Stimulated activated CD4-positive, alpha-beta T cell treated with anti-CD3 and anti-CD28 coated beads, Interleukin-15, amount 100 ng/mL, for 48 hours (primary cell): ENCODE results near the gene MYCN.
"Not testable (repeated sequence)": the region's sequence is repeated elsewhere in the genome, so short reads cannot be mapped to it uniquely, and the experiment has no call there.

Source experiments
- DNase-seq, 2 donors: peaks; one replicate each; pipeline ENCODE4 v3.0.0-alpha.2; 2020; ENCODE audit warnings: low read depth in 2 of 2

The MYCN gene

DNA sequence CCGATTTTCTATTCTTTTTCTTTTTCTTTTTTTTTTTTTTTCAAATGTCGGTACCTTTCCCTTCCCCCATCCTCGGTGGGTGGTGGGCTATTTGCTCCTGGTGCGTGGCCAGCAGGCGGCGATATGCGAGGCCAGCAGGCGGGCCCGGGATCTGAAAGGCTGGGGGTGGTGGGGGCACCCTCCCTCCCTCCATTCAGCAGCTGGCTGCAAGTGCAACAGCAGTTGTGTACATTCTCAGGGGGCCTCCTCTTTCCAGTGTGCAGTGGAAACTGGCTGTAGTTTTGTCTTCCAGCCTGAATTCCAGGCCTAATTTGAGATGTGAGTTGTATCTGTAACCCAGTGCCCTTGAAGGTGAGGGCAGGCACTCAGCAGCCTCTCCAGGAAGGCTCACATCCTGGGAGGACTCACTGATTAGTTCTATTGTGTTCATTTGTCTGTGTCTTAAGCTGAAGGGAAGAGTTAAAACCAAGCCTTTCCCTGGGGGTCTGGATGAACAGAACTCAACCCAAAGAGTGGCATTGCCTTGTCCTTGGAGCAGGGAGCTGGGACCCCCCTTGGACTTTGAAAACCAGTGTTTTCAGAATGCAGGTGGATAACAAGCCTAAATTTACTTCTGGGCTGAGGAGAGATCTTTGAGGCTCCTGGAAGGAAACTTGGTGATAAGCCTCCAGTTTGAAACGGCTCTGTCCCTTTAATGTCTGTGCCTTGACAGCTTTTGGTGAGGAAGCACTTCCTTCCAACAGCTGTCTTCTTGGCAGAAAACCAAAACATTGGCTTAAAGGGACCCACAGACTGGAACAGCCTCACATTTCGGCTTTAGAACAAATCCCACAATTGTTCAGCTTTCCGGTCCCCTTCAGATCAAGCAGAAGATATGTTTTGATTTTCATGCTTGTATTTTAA, 3.3 kb downstream of the MYCN start:
- no peak for DNase-seq

DNA sequence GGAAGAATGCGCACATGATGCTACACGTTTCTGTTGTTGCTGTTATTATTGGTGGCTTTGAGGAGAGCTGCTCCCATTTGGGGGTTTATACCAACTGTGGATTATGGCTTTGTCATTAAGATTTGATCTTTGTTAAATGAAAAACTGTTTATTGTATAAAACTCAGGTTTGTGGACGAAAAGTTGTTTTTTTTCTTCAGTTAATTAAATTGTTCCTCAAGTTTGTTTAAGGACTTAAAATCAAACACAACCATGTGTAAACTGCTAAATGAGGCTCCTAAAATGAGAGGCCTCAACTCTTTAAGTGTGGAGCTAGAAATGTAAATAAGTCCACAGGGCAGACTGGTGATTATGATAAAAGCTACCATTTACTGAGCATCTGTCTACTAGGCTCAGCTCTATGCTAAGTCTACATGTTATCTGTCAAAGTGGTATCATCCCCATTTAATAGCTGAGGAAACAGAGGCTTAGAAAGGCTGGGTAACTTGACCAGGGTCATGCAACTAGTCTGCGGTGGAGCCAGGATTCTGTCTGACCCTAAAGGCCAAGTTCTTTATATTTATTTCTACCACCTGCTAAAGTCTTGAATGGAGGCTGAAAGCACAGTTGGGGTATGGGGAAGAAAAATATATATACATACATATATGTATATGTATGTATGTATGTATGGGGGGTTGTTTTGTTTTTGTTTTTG, 4.1 kb downstream of the MYCN start:
- DNase-seq: no peak

DNA sequence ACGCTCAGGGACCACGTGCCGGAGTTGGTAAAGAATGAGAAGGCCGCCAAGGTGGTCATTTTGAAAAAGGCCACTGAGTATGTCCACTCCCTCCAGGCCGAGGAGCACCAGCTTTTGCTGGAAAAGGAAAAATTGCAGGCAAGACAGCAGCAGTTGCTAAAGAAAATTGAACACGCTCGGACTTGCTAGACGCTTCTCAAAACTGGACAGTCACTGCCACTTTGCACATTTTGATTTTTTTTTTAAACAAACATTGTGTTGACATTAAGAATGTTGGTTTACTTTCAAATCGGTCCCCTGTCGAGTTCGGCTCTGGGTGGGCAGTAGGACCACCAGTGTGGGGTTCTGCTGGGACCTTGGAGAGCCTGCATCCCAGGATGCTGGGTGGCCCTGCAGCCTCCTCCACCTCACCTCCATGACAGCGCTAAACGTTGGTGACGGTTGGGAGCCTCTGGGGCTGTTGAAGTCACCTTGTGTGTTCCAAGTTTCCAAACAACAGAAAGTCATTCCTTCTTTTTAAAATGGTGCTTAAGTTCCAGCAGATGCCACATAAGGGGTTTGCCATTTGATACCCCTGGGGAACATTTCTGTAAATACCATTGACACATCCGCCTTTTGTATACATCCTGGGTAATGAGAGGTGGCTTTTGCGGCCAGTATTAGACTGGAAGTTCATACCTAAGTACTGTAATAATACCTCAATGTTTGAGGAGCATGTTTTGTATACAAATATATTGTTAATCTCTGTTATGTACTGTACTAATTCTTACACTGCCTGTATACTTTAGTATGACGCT, 5.8 kb downstream of the MYCN start:
- DNase-seq: no peak

DNA sequence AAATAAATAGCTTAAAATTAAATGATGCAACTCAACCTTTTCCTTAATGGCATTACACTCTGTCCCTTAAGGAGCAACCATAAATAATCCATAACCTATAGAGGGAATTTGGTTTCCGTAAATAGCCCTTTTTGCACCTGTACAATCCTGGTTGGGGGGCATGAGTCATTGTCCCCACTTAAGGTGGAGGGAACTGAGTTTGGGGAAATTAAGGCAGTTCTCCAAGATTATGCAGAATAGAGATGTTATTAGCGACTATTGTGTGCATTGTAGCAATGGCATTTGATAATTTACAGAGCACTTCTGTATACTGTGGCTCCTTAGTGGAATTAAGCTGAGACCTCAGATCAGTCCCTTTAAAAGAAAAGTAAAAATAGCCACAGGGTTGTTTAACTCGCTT, 6.6 kb downstream of the MYCN start:
- no peak for DNase-seq

DNA sequence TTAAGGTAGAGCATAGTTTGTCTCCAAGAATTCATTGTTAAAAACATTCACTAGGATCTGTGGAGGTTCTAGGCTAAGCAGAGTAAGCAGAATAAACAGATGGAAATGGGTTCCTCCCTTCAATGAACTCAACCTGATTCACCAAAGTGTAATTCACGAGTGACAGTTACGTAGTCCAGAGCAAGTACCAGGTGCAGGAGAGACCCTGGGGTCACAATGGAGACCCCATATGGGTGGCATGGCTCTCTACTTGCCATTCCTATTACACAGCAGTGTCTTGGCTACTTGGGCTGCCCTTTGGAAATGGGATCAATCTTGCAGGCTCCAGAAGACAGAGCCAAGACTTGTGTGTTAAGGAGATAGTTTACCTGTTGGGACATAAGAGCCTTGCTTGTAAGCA, 7.1 kb downstream of the MYCN start:
- DNase-seq: no peak

DNA sequence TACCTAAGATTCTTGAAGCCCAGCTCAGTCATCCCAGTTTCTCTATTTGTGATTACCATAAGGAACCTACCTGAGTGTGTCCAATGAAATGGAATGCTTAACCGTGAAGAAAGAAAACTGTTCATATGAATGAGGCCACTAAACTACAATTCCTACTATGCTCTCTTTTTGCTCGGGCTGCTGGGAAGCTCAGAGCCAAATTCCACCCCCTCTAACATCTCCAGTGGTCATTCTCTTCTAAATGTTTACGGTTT, 8.3 kb downstream of the MYCN start:
- DNase-seq: no peak

DNA sequence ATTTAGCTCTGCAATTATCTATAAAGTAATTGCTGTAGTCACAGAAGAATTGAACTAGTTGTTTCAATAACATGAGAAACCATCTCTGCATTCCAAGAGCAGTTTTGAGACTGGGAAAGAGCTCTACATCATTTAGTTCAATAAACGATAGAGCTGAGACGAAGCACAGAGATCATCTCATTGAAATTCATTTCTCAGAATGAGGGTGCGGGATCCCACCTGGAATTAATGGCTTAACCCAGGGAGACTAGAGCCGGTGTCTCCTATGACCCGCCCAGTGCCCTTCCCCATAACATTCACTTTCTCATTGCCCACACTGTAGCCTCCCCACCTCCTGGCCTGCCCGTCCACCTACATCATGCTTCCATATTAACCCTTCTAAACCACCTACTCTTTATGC, 8.8 kb downstream of the MYCN start:
- no peak for DNase-seq

DNA sequence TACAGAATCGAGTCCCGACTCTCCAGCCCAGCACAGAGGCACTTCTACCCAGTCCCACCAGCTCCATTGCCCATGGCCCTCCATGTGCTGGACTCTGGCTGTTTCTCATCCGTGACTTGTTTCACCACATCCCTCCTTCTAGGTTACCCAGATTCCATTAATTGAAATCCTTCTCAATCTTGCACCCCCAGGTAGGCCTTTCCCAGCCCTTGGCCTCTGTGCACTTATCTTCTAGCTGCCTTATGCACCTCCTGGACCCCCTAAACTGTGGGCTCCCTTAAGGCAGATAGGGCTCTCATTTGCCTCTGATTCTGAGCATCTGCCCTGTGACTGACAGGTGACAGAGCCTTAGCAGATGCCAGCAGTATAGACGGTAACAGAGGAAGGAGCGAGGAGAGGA, 9.2 kb downstream of the MYCN start:
- no peak for DNase-seq

DNA sequence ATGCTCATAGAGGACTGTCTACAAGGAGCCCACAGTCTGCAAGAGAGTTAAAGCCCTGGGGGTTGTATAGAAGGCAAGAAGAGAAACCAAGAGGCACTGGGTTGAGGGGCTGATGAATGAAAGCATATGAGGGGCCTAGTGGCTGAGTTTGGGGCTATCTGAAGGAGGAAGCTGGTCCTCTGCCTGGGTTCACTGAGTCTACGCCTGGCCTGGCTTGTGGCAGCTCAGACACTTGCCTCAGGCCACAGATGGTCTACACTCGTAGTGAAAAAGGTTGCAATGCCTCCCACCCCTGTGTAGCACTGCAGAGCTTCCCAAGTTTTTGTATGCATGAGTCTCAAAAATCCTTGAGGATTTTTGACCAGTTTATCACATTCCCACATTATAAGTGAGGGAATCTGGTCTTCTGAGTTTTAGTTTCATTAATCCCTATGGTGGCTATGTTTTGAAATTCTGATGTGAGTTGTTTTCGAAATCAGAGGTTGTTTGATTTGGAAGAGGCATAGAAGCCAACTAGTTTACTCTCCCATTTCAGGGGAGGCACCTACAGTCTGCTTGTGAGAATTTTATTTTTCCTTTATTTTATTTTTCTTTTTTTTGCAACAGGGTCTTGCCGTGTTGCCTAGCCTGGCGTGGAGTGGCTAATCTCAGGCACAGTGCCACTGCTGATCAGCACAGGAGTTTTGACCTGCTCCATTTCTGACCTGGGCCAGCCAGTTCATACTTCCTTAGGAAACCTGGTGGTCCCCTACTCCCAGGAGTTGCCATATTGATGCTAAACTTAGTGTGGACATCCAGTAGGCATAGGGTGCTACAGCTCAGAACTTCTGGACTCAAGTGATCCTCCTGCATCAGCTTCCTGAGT, 10.0 kb downstream of the MYCN start:
- no peak for DNase-seq

DNA sequence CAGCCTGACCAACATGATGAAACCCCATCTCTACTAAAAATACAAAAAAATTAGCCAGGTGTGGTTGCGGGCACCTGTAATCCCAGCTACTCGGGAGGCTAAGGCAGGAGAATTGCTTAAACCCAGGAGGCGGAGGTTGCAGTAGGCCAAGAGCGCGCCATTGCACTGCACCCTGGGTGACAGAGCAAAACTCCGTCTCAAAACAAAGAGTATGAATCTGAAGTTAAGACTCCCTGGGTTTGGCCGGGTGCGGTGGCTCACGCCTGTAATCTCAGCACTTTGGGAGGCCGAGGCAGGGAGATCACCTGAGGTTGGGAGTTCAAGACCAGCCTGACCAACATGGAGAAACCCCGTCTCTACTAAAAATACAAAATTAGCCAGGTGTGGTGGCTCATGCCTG, 11.6 kb downstream of the MYCN start:
- not testable (repeated sequence) for DNase-seq

DNA sequence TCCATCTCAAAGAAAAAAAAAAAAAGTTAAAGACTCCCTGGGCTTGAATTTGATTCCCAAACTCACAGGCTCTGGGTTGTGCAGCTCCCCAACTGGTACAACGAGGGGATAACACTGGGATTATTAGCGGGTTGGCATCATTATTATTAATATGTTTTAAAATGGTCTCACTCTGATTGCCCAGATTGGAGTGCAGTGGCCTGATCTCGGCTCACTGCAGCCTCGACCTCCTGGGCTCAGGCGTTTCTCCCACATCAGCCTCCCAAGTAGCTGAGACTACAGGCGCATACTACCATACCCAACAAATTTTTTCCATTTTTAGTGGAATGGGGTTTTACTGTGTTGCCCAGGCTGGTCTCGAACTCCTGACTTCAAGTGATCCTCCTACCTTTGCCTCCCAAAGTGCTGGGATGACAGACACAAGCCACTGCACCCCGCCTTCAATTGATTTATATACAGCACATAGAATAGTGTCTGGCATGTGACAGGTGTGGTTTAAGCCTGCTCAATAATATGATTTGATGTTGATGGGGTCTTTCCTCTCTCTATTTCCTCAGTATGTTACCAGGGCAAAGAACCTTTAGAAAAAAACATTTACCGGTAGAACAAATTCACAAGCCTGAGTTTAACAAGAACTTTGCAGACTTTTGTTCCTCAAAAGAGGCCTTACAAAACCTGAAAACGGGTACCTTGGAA, 12.2 kb downstream of the MYCN start:
- no peak for DNase-seq

DNA sequence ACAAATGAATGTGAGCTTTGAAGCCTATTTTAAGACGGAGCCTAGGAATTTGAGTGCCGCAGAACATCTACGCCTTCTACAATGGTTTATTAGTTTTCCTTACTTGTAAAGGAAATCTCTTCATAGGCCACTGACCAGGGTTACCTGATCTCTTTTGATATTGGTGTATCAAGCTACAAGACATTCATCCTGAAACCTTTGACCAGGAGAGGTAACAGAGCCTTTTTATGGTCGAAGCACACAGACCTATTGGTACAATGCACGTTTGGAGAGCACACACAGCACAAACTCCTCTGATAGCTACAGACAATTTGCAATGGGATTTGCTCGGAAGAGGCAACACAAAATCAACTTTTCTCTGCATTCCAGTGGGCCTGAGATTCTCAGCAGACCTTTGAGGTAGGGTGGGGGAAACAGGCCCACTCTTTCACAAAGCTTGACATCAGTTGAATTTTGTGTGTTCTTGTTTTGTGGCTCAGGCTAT, 12.8 kb downstream of the MYCN start:
- DNase-seq: no peak

DNA sequence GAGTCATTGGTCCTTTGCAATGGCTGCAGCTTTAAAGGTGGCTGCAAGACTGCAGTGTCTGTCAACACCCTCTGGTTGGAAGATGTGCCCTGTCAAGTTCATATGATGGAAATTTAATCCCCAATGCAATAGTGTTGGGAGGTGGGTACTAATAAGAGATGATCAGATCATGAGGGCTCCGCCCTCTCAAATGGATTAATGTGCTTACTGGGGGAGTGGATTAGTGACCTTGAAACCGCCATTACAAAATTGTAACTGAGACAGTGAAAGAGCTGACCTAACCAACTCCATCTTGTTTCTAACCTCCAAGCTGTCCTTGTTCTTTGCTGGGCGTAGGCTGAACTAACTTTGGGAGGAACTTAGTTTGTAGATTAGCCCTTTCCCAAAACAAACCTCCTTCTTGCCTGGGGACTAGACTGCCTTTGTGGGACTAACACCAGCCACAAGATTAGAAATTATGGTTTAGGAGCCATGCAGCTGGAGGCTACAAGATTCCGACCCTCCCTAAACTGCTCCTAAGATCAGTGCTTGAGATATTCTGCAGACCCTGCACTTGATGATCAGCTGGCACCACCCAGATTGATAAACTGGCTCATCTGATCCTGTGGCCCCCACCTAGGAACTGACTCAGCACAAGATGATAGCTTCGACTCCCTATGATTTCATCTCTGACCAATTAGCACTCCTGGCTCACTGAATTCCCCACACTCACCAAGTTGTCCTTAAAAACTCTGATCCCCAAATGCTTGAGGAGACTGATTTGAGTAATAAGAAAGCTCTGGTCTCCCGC, 13.7 kb downstream of the MYCN start:
- no peak for DNase-seq

DNA sequence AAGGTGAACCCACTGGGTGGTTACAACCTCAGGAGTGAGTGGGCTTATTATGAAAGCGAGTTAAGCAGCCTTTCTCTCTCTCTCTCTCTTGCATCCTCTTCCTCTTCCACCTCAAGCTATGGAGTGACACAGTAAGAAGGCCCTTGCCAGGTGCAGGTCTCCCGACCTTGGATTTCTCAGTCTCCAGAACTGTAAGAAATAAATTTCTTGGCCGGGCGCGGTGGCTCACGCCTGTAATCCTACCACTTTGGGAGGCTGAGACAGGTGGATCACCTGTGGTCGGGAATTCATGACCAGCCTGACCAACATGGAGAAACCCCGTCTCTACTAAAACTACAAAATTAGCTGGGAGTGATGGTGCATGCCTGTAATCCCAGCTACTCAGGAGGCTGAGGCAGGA, 14.4 kb downstream of the MYCN start:
- no peak for DNase-seq

DNA sequence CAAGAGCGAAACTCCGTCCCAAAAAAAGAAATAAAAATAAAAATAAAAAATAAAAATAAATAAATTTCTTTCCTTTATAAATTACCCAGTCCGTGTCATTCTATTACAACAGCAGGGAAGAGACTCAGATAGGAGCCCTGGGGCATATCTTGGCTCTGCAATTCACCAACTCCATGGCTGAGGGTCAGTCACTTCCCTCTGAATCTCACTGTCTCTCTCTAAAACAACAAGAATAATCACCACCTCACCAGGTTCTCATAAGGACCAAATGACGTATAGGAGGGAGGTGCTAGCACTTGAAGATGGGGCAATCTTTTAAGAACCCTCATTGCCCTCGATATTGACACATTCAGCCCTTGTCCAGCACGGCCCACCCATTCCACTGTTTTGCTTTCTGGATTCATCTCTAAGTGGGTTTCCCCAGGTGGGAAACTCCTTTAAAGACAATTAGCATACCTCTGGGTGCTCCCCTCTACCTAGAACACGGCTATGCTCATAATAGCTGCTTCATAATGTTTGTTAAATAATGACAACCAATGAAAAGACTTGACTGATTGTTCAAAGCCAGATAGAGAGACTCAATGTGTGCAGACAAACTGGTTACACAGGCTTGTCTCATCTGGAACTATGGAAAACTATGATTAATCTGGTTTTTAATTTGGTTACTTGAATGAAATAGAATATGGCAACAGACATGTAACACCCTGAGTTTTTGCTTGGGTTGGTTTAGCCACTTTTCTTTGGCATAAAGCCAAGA, 15.1 kb downstream of the MYCN start:
- no peak for DNase-seq

DNA sequence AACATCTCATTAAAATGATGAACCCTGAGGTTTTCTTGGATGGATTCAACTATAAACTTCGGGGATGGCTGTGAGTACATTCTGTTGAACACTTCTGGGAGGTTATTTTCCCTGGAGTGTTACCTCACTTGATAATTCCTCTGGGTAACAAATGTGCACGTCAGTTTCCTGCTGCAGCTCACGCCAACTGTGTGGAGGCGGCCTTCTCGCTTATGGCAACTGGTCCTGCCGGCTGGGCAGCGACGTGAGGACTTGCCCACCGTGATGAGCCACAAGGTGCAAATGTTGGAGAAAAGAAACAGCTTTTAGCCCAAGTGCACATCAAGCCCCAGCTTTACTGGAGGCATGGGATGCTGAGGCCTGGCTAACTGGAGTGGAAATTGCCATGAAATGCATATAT, 15.9 kb downstream of the MYCN start:
- DNase-seq: no peak

DNA sequence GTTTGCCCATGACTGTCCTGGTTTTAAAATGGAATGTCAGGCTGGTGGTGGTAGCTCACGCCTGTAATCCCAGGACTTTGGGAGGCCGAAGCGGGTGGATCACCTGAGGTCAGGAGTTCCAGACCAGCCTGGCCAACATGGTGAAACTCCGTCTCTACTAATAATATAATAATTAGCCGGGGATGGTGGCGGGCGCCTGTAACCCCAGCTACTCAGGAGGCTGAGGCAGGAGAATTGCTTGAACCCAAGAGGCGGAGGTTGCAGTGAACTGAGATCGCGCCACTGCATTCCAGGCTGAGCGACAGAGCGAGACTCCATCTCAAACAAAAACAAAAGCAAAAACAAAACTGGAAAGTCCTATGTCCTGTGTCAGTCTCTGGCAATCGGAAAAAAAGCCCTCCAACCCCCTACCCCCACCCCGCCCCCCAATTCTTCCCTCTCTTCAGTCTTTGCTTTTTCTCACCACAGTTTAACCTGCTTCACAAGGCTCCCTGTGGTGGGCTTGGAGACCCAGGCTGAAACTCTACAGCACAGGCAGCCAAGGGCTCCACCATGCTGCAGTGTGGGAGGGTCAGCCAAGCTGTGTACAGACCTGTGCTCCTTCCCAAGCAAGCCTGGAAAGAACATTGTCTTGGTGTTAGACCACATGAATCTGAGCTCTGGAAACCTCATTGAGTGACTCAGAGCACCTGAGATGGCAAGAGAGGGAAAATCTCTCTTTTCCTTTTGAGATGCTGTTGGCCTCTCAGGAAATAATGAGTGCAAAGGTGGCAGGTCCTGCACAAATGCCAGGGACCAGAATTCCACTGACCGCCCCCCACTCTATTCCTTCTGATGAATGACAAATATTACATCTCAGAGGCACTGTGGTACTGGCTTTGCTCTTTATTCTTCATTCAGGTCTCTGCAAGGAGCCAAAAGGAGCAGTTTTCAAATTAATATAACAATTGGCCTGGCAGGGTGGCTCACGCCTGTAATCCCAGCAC, 16.7 kb downstream of the MYCN start:
- DNase-seq: no peak
